NCI-H2029 treated with DMSO at 0.1 percent for 48 hours (cell line): ENCODE data around the gene LIMS2.

Experiments used
- DNase-seq: peaks from one replicate; lab custom pipeline; 2025; lab: John Stamatoyannopoulos, UW

Gene LIMS2

DNA sequence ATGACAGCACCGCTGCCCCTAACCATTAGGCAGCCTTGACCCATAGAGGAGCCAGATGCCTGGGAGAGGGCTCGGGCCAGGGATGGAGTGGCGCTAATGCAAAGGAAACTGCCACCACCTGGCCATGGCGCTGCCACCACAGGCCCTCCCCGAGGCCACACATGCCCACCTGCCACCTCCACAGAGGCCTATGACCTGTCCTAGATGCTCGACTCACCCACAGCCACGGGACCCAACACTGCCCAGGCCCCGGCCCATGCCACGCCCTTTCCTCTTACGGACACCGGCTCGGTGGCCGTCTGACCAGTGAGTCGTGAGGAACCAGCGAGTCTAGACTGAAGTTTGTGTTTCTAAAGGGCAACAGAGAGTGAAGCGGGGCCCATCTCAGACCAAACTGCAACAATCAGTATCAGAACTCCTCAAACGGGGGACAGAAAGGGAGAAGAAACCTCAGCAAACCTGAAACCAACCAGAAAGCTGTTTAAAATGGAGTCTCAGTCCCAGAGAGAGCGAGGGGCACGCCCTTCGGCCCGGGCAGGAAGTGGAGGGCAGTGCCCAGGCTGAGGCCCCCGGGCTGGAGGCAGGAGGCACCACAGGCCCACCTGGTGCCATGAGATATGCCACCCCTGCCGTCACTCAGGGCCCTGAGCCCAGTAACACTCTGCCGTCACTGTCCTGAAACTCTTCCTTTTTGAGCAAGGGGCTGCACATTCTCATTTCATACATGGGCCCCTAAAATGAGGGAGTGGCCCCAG, 28.7 kb downstream of the LIMS2 start:
- DNase-seq: no peak

GRCh38 chr2:127645395-127646291, 29.7 kb downstream of the LIMS2 start, which contains the start of gene GPR17:
Gene GPR17, plus strand, starts transcription at chr2:127646153. Its CDS starts 4,583 bp downstream, at chr2:127650736.
- no peak for DNase-seq

DNA sequence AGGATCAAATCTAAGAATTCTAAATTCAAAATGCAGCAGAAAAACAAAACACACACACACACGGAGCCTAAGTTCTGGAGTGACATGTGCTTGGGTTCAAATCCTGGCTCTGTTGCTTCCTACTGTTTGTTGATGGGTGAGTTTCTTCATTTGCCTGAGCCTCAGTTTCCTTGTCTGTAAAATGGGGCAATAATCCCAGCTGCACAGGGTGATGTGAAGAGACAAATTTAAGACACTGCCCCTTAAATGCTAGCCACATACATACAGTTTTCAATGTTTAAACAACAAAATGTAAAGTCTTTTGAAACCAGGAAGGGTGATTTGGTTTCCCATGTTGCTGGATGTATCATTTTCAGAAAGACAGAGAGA, 30.3 kb downstream of the LIMS2 start:
- DNase-seq: no peak

DNA sequence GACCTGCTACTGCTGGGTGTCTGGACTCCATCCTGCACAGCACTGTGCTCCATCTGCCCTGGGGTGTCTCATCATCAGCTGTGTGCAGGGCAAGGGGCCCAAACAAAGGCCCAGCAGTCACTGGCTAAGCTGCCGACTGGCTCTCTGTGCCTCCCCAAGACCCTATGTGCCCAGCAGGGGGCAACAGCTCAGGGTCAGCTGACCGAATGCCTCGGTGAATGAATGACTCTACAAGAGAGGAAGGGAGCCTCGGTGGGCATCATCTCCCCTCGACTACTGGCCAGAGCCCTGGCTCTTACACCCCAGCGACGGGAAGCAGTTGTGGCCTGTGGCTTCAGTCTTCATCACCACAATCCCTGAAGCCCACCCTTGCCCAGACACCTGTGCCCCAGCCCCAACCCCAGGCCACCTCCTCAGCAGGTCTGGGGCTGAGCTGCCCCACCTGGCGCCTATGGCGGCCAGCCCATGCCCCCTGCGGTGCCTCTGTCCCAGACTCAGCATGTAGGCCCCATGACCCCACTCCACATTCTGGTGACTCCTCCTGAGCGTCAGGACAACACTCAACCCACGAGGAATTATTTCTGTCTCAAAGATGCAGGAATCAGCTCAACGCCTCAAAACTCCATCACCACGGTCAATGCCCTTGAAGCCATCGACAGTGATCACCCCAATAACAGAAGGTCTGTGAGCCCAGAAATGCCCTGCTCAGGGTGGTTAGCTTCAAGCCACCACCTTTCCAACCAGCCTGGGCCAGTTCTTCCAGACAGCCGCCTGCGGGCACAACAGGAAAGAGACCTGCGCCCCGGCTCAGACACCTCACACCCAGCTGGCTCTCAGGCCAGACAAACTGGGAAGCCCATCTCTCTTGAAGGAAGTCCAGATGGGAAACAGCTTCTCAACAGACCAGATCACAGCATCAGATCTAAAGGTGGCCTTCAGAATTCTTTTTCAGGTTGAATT, 31.0 kb downstream of the LIMS2 start:
- no peak for DNase-seq

GRCh38 chr2:127643439-127644065, 31.8 kb downstream of the LIMS2 start:
- DNase-seq: no peak

GRCh38 chr2:127642706-127643438, 32.5 kb downstream of the LIMS2 start:
- DNase-seq: no peak

- no peak for DNase-seq
Measured at GRCh38 chr2:127641846-127642507, 33.4 kb downstream of the LIMS2 start.

DNA sequence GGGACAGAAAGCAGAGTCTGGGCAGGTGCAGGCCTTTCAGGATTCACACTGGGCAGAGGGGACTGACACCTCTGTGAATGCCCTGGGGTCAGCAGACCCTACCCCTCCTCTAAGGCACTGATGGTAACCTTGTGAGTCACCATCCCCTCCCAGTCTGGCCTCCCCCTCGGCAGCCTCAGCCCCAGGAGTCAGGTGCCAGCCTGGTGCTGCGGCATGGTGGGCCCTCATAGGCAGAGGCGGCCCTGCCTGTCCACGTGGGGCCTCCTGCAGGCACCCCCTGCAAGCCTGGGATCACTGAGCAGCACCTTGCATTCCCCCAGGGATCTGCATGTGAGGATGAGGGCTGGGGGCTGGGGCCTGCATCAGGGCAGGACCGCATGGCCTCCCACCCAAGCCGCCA, 34.2 kb downstream of the LIMS2 start:
- DNase-seq: no peak

- DNase-seq: no peak
Measured at GRCh38 chr2:127640082-127641072, 35.0 kb downstream of the LIMS2 start.

GRCh38 chr2:127639111-127639474, 36.2 kb downstream of the LIMS2 start:
- DNase-seq: no peak

GRCh38 chr2:127638361-127639110, 36.8 kb downstream of the LIMS2 start:
- DNase-seq: no peak

- no peak for DNase-seq
Measured at GRCh38 chr2:127637725-127638252, 37.5 kb downstream of the LIMS2 start.

DNA sequence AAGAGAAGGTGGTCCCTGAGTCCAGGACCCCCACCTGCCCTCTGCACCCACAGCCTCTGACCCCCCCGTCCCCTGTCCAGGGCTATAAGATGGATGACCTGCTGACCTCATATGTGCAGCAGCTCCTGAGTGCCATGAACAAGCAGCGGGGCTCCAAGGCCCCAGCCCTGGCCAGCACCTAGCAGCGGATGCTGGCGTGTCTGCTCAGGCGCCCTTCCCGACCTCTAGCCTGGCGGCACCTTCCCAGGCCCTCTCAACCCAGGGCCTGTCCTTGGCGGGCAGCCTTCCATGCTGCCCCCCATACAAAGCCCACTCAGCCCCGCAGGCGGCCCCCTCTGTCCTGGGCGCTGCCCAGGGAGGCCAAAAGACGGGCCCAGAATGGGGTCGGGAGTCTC, 38.1 kb downstream of the LIMS2 start:
- no peak for DNase-seq

- no peak for DNase-seq
Measured at GRCh38 chr2:127636248-127637235, 38.8 kb downstream of the LIMS2 start.

- no peak for DNase-seq
Measured at GRCh38 chr2:127635380-127636237, 39.7 kb downstream of the LIMS2 start.
